HEK293T (cell line): ENCODE measurements around the gene SPATA13.

Experiments used
- CTCF ChIA-PET: fragments of 350-600 bp; formaldehyde crosslinking; extraction: SDS; loops from one replicate; lab custom pipeline; 2021; ENCODE audit warnings: antibody characterized with exemption, inconsistent platforms; lab: Yijun Ruan, JAX
- POLR2A ChIA-PET: fragments of 350-600 bp; formaldehyde crosslinking; extraction: SDS; loops from one replicate; lab custom pipeline; 2020; ENCODE audit warnings: antibody characterized with exemption, inconsistent platforms; lab: Yijun Ruan, JAX
- DNase-seq: peaks from one replicate; pipeline ENCODE4 v3.0.0; 2012; ENCODE audit warnings: mixed read lengths; ENCODE audit errors: extremely low spot score
- ARNT ChIP-seq: fragments of 450-650 bp; IDR thresholded peaks from 2 replicates; pipeline ENCODE4 v1.6.1; 2017; ENCODE audit warnings: mild to moderate bottlenecking
- BHLHE40 ChIP-seq: fragments of 450-650 bp; IDR thresholded peaks from 2 replicates; pipeline ENCODE4 v1.6.1; 2016; ENCODE audit warnings: mild to moderate bottlenecking, moderate library complexity, borderline replicate concordance
- CTBP1 ChIP-seq: fragments of 450-650 bp; IDR thresholded peaks from 2 replicates; pipeline ENCODE4 v1.6.1; 2016; ENCODE audit warnings: borderline replicate concordance
- ELF4 ChIP-seq: fragments of 450-650 bp; IDR thresholded peaks from 2 replicates; pipeline ENCODE4 v1.6.1; 2017; ENCODE audit warnings: antibody characterized with exemption
- FOXA1 ChIP-seq: fragments of 450-650 bp; IDR thresholded peaks from 2 replicates; pipeline ENCODE4 v1.6.1; 2016; ENCODE audit warnings: mild to moderate bottlenecking
- FOXK2 ChIP-seq: fragments of 450-650 bp; IDR thresholded peaks from 2 replicates; pipeline ENCODE4 v1.6.1; 2016; ENCODE audit warnings: mild to moderate bottlenecking
- FOXM1 ChIP-seq: fragments of 450-650 bp; IDR thresholded peaks from 2 replicates; pipeline ENCODE4 v1.6.1; 2017; ENCODE audit warnings: mild to moderate bottlenecking, borderline replicate concordance
- HDGF ChIP-seq: fragments of 450-650 bp; IDR thresholded peaks from 2 replicates; pipeline ENCODE4 v1.6.1; 2017; ENCODE audit warnings: antibody characterized with exemption, borderline replicate concordance
- L3MBTL2 ChIP-seq: fragments of 450-650 bp; conservative IDR thresholded peaks from 2 replicates; pipeline ENCODE4 v1.6.1; 2016; ENCODE audit warnings: mild to moderate bottlenecking
- LEF1 ChIP-seq: fragments of 450-650 bp; IDR thresholded peaks from 2 replicates; pipeline ENCODE4 v1.6.1; 2017; ENCODE audit warnings: mild to moderate bottlenecking, borderline replicate concordance
- NFRKB ChIP-seq: fragments of 450-650 bp; IDR thresholded peaks from 2 replicates; pipeline ENCODE4 v1.6.1; 2016; ENCODE audit warnings: mild to moderate bottlenecking, moderate library complexity
- SP1 ChIP-seq: fragments of 450-650 bp; IDR thresholded peaks from 2 replicates; pipeline ENCODE4 v1.6.1; 2017
- SUZ12 ChIP-seq: fragments of 450-650 bp; IDR thresholded peaks from 2 replicates; pipeline ENCODE4 v1.6.1; 2016; ENCODE audit warnings: mild to moderate bottlenecking
- TARDBP ChIP-seq: fragments of 450-650 bp; IDR thresholded peaks from 2 replicates; pipeline ENCODE4 v1.6.1; 2016
- ZNF384 ChIP-seq: fragments of 450-650 bp; IDR thresholded peaks from 2 replicates; pipeline ENCODE4 v1.6.1; 2016
- TF ChIP-seq, protein P1 (sequence below): fragments of 450-650 bp; IDR thresholded peaks from 2 replicates; pipeline ENCODE4 v1.6.1; 2016

The SPATA13 gene

DNA sequence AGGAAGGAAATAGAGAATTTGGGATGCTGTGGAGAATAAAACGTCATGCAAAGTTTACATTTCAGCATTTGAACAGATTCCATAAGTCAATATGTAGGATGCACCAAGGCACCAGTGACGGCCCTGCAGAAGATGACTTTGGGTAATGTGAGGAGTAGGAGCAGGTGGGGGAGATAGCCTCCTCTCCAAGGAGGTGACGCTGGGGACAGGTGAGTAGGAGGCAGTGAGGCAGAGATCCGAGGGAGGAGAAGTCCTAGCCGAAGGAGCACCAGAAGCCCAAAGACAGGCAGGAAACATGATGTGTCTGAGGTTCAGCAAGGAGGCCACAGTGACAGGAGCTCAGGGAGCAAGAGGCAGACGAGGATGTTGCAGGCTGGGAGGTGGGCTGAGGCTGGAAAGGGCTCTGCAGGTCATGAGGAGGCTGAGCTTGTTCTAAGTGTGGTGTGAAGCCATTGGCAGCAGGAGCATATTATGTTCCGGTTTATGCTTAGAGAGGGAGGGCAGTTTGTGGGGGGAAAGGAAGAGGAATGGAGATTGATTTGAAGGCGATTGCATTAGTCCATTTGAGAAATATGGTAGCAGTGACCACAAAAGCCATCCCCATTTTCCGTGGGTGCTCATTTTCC is 93.1 kb downstream of the SPATA13 start:
- no peak for DNase-seq
- POLR2A ChIA-PET: no interaction called here
- no peak for TF ChIP-seq NFRKB
- no peak for TF ChIP-seq ELF4
- no peak for TF ChIP-seq FOXA1
- no peak for TF ChIP-seq ZNF384
- TF ChIP-seq, protein P1, sequence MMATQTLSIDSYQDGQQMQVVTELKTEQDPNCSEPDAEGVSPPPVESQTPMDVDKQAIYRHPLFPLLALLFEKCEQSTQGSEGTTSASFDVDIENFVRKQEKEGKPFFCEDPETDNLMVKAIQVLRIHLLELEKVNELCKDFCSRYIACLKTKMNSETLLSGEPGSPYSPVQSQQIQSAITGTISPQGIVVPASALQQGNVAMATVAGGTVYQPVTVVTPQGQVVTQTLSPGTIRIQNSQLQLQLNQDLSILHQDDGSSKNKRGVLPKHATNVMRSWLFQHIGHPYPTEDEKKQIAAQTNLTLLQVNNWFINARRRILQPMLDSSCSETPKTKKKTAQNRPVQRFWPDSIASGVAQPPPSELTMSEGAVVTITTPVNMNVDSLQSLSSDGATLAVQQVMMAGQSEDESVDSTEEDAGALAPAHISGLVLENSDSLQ: no peak
- TF ChIP-seq HDGF: no peak
- TF ChIP-seq SP1: no peak
- TF ChIP-seq FOXM1: no peak
- TF ChIP-seq SUZ12: no peak
- no peak for TF ChIP-seq CTBP1
- no peak for TF ChIP-seq ARNT
- TF ChIP-seq LEF1: no peak
- CTCF ChIA-PET: no interaction called here

DNA sequence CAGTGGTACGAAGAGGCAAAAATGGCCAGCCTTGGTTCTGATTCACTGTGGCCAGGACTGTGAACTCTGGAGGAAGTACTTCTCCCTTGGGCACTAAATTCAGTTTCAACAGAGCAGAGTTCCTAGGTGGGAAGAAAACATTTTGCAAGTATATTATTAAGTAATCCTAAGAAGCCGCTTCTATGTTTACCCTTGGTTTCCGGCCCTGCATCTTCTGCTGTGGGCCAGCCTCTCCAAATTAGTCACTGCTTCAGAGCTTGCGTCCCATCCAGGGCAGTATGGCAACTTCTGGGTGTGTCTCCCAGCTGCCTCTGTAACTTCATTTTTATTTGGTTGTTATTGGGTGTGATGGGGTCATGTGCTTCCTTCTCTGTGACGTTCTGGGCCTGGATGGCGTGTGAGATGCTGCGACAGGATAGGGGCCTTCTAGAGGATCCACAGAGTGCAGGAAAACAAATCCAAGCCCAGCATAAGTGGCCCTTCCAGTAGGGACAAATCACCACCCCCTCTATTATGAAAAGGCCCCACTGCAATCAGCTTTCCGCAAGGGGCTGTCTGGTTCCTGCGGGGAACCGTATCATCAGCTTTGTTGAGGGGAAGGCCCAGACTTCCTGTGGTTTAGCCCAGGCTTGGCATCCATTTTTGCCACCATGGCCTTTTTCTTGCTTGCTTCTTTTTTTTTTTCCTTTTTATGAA is 93.8 kb downstream of the SPATA13 start:
- POLR2A ChIA-PET: no interaction called here
- TF ChIP-seq, protein P1: no peak
- TF ChIP-seq ARNT (no peak), LEF1 (no peak), FOXK2 (no peak), SP1 (no peak), NFRKB (no peak), FOXA1 (no peak), ZNF384 (no peak), FOXM1 (no peak)
- CTCF ChIA-PET: no interaction called here
- no peak for DNase-seq

DNA sequence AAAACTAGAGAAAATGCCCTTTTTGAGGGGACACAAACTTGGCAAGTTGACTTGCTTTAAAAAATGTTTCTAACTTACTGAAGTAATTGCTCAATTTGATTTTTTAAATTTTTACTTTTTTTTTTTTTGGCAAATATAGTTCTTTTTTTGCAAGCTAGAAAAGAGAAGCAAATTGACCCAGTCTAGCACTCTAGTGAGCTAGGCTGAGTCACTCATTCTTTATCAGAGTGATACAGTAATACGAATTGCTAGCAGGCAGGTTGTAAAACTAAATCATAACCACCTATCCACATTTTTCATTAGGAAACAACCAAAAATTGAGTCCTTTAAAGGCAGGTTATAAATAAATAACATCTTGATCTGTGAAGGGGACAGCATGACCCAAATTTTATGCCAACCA is 97.0 kb downstream of the SPATA13 start:
- TF ChIP-seq BHLHE40 (no peak), ELF4 (no peak), LEF1 (no peak), L3MBTL2 (no peak), FOXK2 (no peak), HDGF (no peak), SP1 (no peak), FOXM1 (no peak), FOXA1 (no peak), ZNF384 (no peak), ARNT (no peak), SUZ12 (no peak), NFRKB (no peak), TARDBP (no peak), CTBP1 (no peak)
- TF ChIP-seq, protein P1: no peak
- no peak for DNase-seq
- ChIA-PET CTCF (no interaction called here), POLR2A (no interaction called here)

DNA sequence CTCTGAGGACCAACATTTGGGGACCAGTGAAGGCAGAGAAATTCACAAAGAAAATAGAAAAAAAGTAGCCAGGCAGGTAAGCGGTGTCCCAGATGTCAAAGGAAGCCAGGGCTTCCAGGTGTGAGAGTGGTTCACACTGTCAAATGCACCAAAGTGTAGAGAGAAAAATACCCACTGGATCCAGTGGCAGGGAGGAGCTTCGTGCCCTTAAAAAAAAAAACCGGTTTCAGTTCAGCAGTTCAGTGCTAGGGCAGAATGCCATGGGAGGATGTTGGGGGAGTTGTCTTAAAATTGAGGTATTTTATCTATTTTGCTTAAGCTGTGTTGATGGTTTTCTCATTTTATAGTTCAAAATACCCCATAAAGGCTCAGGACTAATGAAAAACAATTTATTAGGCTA is 101.0 kb downstream of the SPATA13 start:
- TF ChIP-seq HDGF (no peak), BHLHE40 (no peak), FOXA1 (no peak), SP1 (no peak), FOXM1 (no peak), ELF4 (no peak), NFRKB (no peak), TARDBP (no peak), L3MBTL2 (no peak)
- CTCF ChIA-PET: no interaction called here

DNA sequence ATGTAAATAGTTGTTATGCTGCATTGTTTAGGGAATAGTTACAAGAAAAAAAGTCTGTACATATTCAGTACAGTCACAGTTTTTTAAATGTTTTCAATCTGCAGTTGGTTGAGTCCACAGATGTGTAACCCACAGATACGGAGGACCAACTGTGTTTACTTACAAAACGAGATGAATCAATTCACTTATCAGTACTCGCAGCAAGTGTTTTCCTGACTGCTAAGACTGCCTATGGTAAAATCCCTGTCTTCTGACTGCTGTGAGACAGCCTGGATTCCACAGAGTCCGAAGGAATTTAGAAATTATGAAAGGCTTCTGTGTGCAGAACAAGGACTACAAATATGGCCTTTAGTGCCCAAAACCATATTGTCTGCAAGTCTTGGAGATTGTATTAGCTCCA is 103.1 kb downstream of the SPATA13 start:
- POLR2A ChIA-PET: no interaction called here
- CTCF ChIA-PET: no interaction called here
- DNase-seq: no peak
- TF ChIP-seq NFRKB (no peak), FOXK2 (no peak), L3MBTL2 (no peak), CTBP1 (no peak), HDGF (no peak), SP1 (no peak), ZNF384 (no peak), BHLHE40 (no peak), SUZ12 (no peak), FOXM1 (no peak), ARNT (no peak), FOXA1 (no peak), TARDBP (no peak)

More for the DNA sequence above, 101.0 kb downstream of the SPATA13 start:
- POLR2A ChIA-PET: no interaction called here
- no peak for DNase-seq

DNA sequence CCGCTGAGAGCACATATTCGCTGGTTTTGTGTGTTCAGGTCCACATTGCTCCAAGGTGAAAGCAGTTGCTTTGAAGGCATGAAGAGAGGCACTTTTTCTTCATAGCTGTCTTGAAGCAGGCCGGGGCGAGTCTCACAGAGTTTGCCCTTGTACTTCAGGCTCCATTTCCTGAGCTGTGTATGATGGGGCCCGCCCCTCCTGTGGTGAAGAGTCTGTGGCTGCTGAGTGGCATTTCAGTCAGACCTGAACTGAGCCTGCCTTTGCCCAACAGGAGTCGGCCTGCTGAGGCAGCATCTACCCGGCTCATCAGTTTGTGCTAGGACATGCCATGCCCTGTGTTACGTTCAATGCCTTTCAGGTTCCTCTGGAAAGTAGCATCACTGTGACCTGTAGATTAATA is 104.5 kb downstream of the SPATA13 start:
- no peak for DNase-seq
- POLR2A ChIA-PET: no interaction called here
- CTCF ChIA-PET: no interaction called here
- TF ChIP-seq FOXM1 (no peak), FOXK2 (no peak), NFRKB (no peak), SUZ12 (no peak), L3MBTL2 (no peak), ZNF384 (no peak)
